Duodenal mucosa (tissue), 2 donors: ENCODE results near the gene KSR2.

Source experiments
- H3K27ac ChIP-seq: one replicate; pipeline ENCODE4 v1.7.0; 2013; ENCODE audit warnings: low read depth, low read length
- H3K27me3 ChIP-seq, 2 donors: one replicate each; pipeline ENCODE4 v1.7.0; 2013; ENCODE audit warnings: low read length in 2 of 2, control low read depth in 1 of 2; ENCODE audit not compliant: insufficient read depth in 2 of 2, control insufficient read depth in 1 of 2
- H3K36me3 ChIP-seq, 2 donors: one replicate each; pipeline ENCODE4 v1.7.0; 2013; ENCODE audit warnings: low read length in 2 of 2, control low read depth in 1 of 2; ENCODE audit not compliant: insufficient read depth in 2 of 2, control insufficient read depth in 1 of 2
- H3K4me1 ChIP-seq, 2 donors: one replicate each; pipeline ENCODE4 v1.7.0; 2013; ENCODE audit warnings: low read length in 2 of 2, control low read depth in 1 of 2; ENCODE audit not compliant: insufficient read depth in 2 of 2, control insufficient read depth in 1 of 2
- H3K4me3 ChIP-seq, 2 donors: one replicate each; pipeline ENCODE4 v1.7.0; 2013; ENCODE audit warnings: low read length in 2 of 2, low read depth in 1 of 2
- H3K9ac ChIP-seq, 2 donors: one replicate each; pipeline ENCODE4 v1.7.0; 2013; ENCODE audit warnings: low read length in 2 of 2, low read depth in 1 of 2
- H3K9me3 ChIP-seq, 2 donors: one replicate each; pipeline ENCODE4 v1.7.0; 2013; ENCODE audit warnings: low read length in 2 of 2, control low read depth in 1 of 2; ENCODE audit not compliant: control insufficient read depth in 1 of 2

KSR2 gene

GRCh38 chr12:117914686-117915085, 54.1 kb downstream of the KSR2 start:
- no peaks in the 10 kb centered on the region for H3K36me3 ChIP-seq
- no peak overlapping the region for H3K27ac ChIP-seq
- H3K4me3 ChIP-seq = no peak overlapping the region
- H3K9ac ChIP-seq = no peak overlapping the region
- no peaks in the 10 kb centered on the region for H3K27me3 ChIP-seq
- no peaks in the 10 kb centered on the region for H3K4me1 ChIP-seq
- H3K9me3 ChIP-seq = peaks cover 2 to 6% of the 10 kb centered on the region in 2 donors

GRCh38 chr12:117912756-117913155, 56.0 kb downstream of the KSR2 start:
- no peaks in the 10 kb centered on the region for H3K36me3 ChIP-seq

GRCh38 chr12:117908411-117908810, 60.4 kb downstream of the KSR2 start:
- no peak overlapping the region for H3K4me3 ChIP-seq
- H3K27ac ChIP-seq = no peak overlapping the region
- H3K36me3 ChIP-seq = no peaks in the 10 kb centered on the region
- no peak overlapping the region for H3K9ac ChIP-seq
- H3K4me1 ChIP-seq = no peaks in the 10 kb centered on the region
- peaks cover 2 to 6% of the 10 kb centered on the region in 2 donors for H3K9me3 ChIP-seq
- no peaks in the 10 kb centered on the region for H3K27me3 ChIP-seq

More at GRCh38 chr12:117912756-117913155, 56.0 kb downstream of the KSR2 start:
- H3K27ac ChIP-seq = no peak overlapping the region
- no peak overlapping the region for H3K9ac ChIP-seq
- peaks cover 2 to 6% of the 10 kb centered on the region in 2 donors for H3K9me3 ChIP-seq
- H3K4me1 ChIP-seq = no peaks in the 10 kb centered on the region
- H3K27me3 ChIP-seq = no peaks in the 10 kb centered on the region
- H3K4me3 ChIP-seq = no peak overlapping the region

- H3K4me1 ChIP-seq = no peaks in the 10 kb centered on the region
- no peak overlapping the region for H3K9ac ChIP-seq
- no peaks in the 10 kb centered on the region for H3K27me3 ChIP-seq
- H3K36me3 ChIP-seq = no peaks in the 10 kb centered on the region
- H3K9me3 ChIP-seq = peaks cover 2 to 6% of the 10 kb centered on the region in 2 donors
- H3K27ac ChIP-seq = no peak overlapping the region
- no peak overlapping the region for H3K4me3 ChIP-seq
Observed at GRCh38 chr12:117907108-117907689, 61.6 kb downstream of the KSR2 start.

GRCh38 chr12:117904051-117904450, 64.7 kb downstream of the KSR2 start:
- no peak overlapping the region for H3K27ac ChIP-seq
- H3K36me3 ChIP-seq = no peaks in the 10 kb centered on the region
- no peaks in the 10 kb centered on the region for H3K4me1 ChIP-seq
- H3K9ac ChIP-seq = no peak overlapping the region
- H3K4me3 ChIP-seq = no peak overlapping the region
- H3K9me3 ChIP-seq = peaks cover 0 to 5% of the 10 kb centered on the region in 2 donors
- H3K27me3 ChIP-seq = no peaks in the 10 kb centered on the region

- Histone ChIP-seq H3K27me3 (no peaks in the 10 kb centered on the region), H3K9ac (no peak overlapping the region), H3K9me3 (peaks cover 0 to 5% of the 10 kb centered on the region in 2 donors), H3K27ac (no peak overlapping the region), H3K36me3 (no peaks in the 10 kb centered on the region), H3K4me1 (no peaks in the 10 kb centered on the region), H3K4me3 (no peak overlapping the region)
Observed at GRCh38 chr12:117903110-117903840, 65.5 kb downstream of the KSR2 start.

- Histone ChIP-seq H3K27ac (no peak overlapping the region), H3K36me3 (no peaks in the 10 kb centered on the region), H3K4me3 (no peak overlapping the region), H3K4me1 (no peaks in the 10 kb centered on the region), H3K27me3 (no peaks in the 10 kb centered on the region), H3K9ac (no peak overlapping the region), H3K9me3 (peaks cover 0 to 5% of the 10 kb centered on the region in 2 donors)
Observed at GRCh38 chr12:117901631-117902030, 67.2 kb downstream of the KSR2 start.

- no peaks in the 10 kb centered on the region for H3K27me3 ChIP-seq
- H3K4me1 ChIP-seq = no peaks in the 10 kb centered on the region
- peaks cover 0 to 5% of the 10 kb centered on the region in 2 donors for H3K9me3 ChIP-seq
- no peak overlapping the region for H3K4me3 ChIP-seq
- no peaks in the 10 kb centered on the region for H3K36me3 ChIP-seq
- H3K27ac ChIP-seq = no peak overlapping the region
- H3K9ac ChIP-seq = no peak overlapping the region
Observed at GRCh38 chr12:117900561-117900960, 68.2 kb downstream of the KSR2 start.

- Histone ChIP-seq H3K27me3 (no peaks in the 10 kb centered on the region), H3K4me1 (no peaks in the 10 kb centered on the region), H3K27ac (no peak overlapping the region), H3K4me3 (no peak overlapping the region), H3K9me3 (peaks cover 0 to 5% of the 10 kb centered on the region in 2 donors), H3K9ac (no peak overlapping the region), H3K36me3 (no peaks in the 10 kb centered on the region)
Observed at GRCh38 chr12:117897372-117898161, 71.2 kb downstream of the KSR2 start.

GRCh38 chr12:117896009-117896408, 72.8 kb downstream of the KSR2 start:
- Histone ChIP-seq H3K27ac (no peak overlapping the region), H3K4me3 (no peak overlapping the region), H3K36me3 (no peaks in the 10 kb centered on the region), H3K9ac (no peak overlapping the region), H3K9me3 (peaks cover 0 to 5% of the 10 kb centered on the region in 2 donors), H3K4me1 (no peaks in the 10 kb centered on the region), H3K27me3 (no peaks in the 10 kb centered on the region)
